ENCODE measurements around the gene SNX13. TPM values are rescaled to one million over a fixed set of nuclear protein-coding genes. Genes with fewer than 3 reads are reported as not detected.

Gene SNX13
- total RNA-seq, 2 experiments from 2014 or later = 20.7 to 24.1 TPM

DNA sequence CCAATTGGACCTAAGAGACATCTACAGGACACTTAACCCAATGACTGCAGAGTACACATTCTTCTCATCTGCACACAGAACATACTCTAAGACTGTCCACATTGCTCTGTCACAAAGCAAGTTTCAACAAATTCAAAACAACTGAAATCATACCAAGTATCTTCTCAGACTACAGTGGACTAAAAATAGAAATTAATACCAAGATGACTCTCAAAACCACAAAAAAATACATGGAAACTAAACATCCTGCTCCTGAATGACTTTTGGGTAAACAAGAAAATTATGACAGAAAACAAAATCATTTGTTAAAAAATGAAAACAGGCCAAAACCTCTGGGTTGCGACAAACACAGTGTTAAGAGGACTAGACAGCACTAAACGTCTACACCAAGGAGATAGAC lies 24.5 kb downstream of the SNX13 start:
- Mint-ChIP-seq H3K27ac (no peak overlapping the region), H3K9me3 (peaks cover 3% of the 10 kb centered on the region), H3K36me3 (ENCODE audit: low read depth) (peaks cover 18% of the 10 kb centered on the region), H3K4me1 (ENCODE audit: low read depth) (peaks cover 29% of the 10 kb centered on the region), H3K4me3 (no peak overlapping the region), H3K27me3 (no peaks in the 10 kb centered on the region)
- ATAC-seq (no peak), DNase-seq (no peak)
- intact Hi-C loops (cut with micrococcal nuclease) = no loop called here
- CTCF ChIA-PET = no interaction called here
- TF ChIP-seq, protein P1, sequence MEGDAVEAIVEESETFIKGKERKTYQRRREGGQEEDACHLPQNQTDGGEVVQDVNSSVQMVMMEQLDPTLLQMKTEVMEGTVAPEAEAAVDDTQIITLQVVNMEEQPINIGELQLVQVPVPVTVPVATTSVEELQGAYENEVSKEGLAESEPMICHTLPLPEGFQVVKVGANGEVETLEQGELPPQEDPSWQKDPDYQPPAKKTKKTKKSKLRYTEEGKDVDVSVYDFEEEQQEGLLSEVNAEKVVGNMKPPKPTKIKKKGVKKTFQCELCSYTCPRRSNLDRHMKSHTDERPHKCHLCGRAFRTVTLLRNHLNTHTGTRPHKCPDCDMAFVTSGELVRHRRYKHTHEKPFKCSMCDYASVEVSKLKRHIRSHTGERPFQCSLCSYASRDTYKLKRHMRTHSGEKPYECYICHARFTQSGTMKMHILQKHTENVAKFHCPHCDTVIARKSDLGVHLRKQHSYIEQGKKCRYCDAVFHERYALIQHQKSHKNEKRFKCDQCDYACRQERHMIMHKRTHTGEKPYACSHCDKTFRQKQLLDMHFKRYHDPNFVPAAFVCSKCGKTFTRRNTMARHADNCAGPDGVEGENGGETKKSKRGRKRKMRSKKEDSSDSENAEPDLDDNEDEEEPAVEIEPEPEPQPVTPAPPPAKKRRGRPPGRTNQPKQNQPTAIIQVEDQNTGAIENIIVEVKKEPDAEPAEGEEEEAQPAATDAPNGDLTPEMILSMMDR (IDR thresholded peaks at IDR 0.05) = no peak
- POLR2A ChIA-PET = no interaction called here

GRCh38 chr7:17915168-17915567 lies 25.1 kb downstream of the SNX13 start:
- intact Hi-C loops (cut with micrococcal nuclease) = no loop called here
- POLR2A ChIA-PET = no interaction called here
- Mint-ChIP-seq H3K36me3 (ENCODE audit: low read depth) (peaks cover 25% of the 10 kb centered on the region), H3K4me3 (no peak overlapping the region), H3K4me1 (ENCODE audit: low read depth) (peaks cover 32% of the 10 kb centered on the region), H3K27ac (no peak overlapping the region), H3K9me3 (peaks cover 10% of the 10 kb centered on the region), H3K27me3 (no peaks in the 10 kb centered on the region)
- TF ChIP-seq, protein P1 (IDR thresholded peaks at IDR 0.05) = no peak
- ATAC-seq = no peak
- CTCF ChIA-PET = no interaction called here
- no peak for DNase-seq

- intact Hi-C loops (cut with micrococcal nuclease) = no loop called here
- POLR2A ChIA-PET = no interaction called here
- TF ChIP-seq, protein P1 (IDR thresholded peaks at IDR 0.05) = no peak
- H3K9me3 Mint-ChIP-seq = peaks cover 10% of the 10 kb centered on the region
- CTCF ChIA-PET = no interaction called here
- peaks cover 38% of the 10 kb centered on the region for H3K4me1 Mint-ChIP-seq (ENCODE audit: low read depth)
- peaks cover 30% of the 10 kb centered on the region for H3K36me3 Mint-ChIP-seq (ENCODE audit: low read depth)
- no peak overlapping the region for H3K4me3 Mint-ChIP-seq
- H3K27ac Mint-ChIP-seq = no peak overlapping the region
- ATAC-seq (no peak), DNase-seq (no peak)
- H3K27me3 Mint-ChIP-seq = no peaks in the 10 kb centered on the region
Measured at GRCh38 chr7:17913250-17913649, 27.0 kb downstream of the SNX13 start.

DNA sequence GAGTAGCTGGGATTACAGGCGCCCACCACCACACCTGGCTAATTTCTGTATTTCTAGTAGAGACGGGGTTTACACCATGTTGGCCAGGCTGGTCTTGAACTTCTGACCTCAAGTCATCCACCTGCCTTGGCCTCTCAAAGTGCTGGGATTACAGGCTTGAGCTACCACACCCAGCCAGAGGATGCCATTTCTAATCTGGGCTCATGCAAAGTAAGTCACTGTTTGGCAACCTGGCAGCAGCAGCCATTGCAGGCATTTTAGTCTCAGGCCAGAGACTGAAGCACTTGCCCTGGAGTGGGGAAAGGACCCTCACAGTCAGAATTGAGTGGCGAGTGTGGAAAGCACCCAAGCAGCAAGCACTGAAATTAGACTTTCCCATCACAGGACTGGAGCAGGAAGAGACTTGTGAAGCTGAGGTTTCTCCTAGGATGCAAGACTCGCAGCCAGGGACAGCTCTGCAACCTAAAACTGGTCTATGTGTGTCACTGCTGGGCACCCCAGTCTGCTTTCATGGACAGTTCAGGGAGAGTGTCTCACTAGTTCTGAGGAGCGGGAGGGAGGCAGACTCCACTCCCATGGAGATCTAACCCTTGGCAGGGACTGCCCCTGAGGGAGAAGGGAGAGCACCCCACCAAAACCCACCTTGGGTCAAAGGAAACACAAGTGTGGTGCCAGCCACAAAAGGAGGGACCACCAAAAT lies 27.6 kb downstream of the SNX13 start:
- peaks cover 10% of the 10 kb centered on the region for H3K9me3 Mint-ChIP-seq
- ChIA-PET POLR2A (no interaction called here), CTCF (interaction anchor here (1.0 kb wide), 1 partner anchor 143 kb away, joined by 4 read pairs; no protein-coding TSS in a partner anchor)
- H3K4me1 Mint-ChIP-seq (ENCODE audit: low read depth) = peaks cover 42% of the 10 kb centered on the region
- no peaks in the 10 kb centered on the region for H3K27me3 Mint-ChIP-seq
- DNase-seq = no peak
- no peak overlapping the region for H3K4me3 Mint-ChIP-seq
- peaks cover 29% of the 10 kb centered on the region for H3K36me3 Mint-ChIP-seq (ENCODE audit: low read depth)
- no peak overlapping the region for H3K27ac Mint-ChIP-seq
- TF ChIP-seq, protein P1 (IDR thresholded peaks at IDR 0.05) = no peak
- no peak for ATAC-seq
- intact Hi-C loops (cut with micrococcal nuclease) = no loop called here

DNA sequence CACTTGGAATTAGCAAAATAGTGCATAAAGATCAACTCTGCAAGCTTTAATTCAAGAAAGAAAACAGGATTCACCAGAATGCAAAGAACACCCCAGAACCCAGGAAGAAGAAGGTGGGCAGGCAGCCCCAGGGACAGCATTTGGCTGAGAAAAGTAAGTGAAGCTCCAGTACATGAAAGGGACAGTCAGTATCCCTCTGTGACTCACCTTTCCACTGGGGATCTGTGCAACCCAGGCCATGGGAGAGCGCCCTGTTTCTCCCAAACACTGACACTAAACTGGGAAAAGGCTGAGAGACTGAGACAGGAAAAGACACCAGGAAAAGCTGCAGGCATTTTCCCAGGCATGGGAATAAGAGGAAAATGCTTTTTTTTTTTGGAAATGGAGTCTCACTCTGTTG lies 28.2 kb downstream of the SNX13 start:
- TF ChIP-seq, protein P1 (IDR thresholded peaks at IDR 0.05) = no peak
- intact Hi-C loops (cut with micrococcal nuclease) = no loop called here
- Mint-ChIP-seq H3K9me3 (peaks cover 10% of the 10 kb centered on the region), H3K4me1 (ENCODE audit: low read depth) (peaks cover 46% of the 10 kb centered on the region), H3K27me3 (no peaks in the 10 kb centered on the region), H3K27ac (no peak overlapping the region), H3K36me3 (ENCODE audit: low read depth) (peaks cover 28% of the 10 kb centered on the region), H3K4me3 (no peak overlapping the region)
- ATAC-seq (no peak), DNase-seq (no peak)
- ChIA-PET CTCF (interaction anchor here (1.0 kb wide), 1 partner anchor 142 kb away, joined by 4 read pairs; no protein-coding TSS in a partner anchor), POLR2A (no interaction called here)

Data from activated CD8-positive, alpha-beta T cell treated with anti-CD3 and anti-CD28 coated beads for 36 hours (primary cell).